NCI-H510A (cell line): Measurements from ENCODE around the gene KLHL18.
"Not testable (repeated sequence)": the region's sequence is repeated elsewhere in the genome, so short reads cannot be mapped to it uniquely, and the experiment has no call there.

Source experiments
- DNase-seq: peaks from one replicate; lab custom pipeline; 2025; lab: John Stamatoyannopoulos, UW

The KLHL18 gene

DNA sequence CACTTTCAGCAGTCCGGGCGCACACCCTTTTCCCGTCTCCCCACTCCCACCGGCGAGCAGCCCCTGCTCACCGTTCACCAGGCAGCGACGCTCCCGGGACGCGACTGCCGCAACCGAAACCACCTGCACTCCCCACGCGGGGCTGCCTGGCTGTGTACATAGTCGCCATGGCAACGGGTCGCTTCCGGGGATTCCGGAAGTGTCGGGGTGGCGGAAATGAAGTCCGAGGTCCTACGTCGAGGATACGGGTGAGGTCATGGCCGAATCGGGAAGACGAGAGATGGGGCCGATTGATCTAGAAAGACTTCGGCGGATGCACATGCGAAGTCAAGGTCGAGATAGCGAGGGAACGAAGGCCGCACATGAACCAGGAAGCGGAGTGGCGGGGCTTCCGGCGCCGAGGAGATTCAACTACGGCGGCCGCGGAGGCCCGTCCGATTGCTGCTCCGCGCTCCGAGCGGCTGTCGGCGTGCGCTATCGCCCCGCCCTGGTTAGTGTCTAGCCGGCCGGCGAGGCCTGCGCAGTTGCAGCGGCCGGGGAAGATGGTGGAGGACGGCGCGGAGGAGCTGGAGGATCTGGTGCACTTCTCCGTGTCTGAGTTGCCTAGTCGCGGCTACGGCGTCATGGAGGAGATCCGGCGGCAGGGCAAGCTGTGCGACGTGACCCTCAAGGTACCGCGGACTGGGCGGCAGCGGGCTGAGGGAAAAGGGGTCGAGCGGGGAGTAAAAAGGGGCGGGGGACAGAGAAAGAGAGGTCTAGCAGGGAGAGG lies at the start of gene KLHL18, which contains the start of gene KIF9:
TSS of gene KLHL18 (plus strand) at position 521 of the 769 bp plus-strand sequence. CDS start at position 543, 22 bp downstream.
TSS of gene KIF9 (minus strand) at position 376 of the 769 bp plus-strand sequence. CDS start 5,425 bp downstream, outside the sequence.
- DNase-seq = peak; percentile 80

GRCh38 chr3:47238017-47238416 lies 44.7 kb upstream of the KLHL18 start:
- DNase-seq = no peak

DNA sequence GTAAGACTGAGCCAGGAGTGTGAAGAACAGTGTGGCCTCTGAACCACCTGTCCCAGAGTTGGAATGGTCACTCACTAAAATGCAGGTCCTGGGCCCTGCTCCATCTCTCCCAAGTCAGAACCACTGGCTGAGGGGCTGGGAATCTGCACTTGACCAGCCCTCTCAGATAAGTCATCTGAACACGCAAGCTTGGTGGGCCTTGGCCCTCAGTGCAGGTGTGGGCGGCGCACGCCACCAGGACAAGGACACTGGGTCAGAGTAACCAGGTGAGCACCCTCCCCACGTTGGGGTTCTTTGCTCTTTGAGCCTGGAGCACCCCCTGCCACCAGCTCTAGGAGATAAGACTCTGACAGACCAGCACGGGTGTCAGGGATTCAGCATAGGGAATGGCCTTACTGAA lies 42.8 kb upstream of the KLHL18 start:
- DNase-seq = no peak

DNA sequence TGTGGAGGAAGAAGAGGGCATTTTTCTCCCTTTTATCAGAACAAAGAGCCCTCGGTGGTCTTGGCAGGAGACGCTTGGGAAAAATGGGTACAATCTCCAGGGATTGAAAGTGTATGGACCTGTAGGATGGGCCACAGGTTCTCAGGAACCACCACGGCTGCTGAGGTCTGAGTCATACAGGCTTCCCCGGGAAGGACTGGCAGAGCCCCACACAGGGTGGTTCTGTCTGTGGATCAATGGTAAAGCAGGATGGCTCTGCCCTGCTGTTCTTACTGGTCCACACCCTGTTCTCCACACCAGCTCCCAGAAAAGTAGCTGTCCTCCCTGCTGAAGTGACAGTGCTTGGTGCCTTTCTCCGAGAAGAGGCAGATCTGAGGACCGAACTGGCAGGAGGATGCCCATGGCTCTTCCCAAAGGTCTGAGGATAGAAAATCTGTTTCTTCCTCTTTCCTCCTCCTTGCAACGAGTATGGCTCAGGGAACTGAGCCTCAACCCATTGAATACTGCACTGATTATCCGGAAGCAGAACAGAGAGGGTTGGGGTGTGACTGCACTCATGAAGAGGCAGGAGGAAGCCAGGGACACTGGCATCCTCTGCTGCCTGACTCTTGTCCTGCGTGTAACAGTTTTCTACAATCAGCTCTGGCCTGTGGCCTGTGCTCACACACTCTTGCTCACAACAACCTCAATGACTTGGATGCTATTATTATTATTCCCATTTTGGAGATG lies 39.2 kb upstream of the KLHL18 start:
- no peak for DNase-seq

GRCh38 chr3:47244531-47245100 lies 38.1 kb upstream of the KLHL18 start:
- DNase-seq = no peak

DNA sequence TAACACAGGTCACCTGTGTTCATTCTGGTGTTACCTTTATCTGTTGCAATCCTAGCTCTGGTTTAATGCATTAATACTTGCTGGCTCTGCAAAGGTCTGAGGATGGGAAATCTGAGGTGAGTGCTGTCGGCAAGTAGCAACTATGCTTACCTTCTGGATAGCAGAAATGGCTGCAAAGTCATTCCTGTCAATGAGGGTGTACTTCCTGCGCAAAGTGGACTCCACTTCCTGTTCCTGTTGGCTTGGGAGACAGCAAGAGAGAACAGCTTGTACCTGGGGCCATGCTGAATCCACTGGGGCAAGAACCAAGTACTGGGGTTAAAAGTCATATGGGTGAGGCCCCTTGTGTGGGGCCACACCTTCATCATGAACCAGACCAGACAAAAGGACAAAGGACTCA lies 37.5 kb upstream of the KLHL18 start:
- DNase-seq = no peak

GRCh38 chr3:47247131-47248064 lies 35.3 kb upstream of the KLHL18 start:
- DNase-seq = no peak

- DNase-seq = no peak
Measured at GRCh38 chr3:47250309-47251060, 32.3 kb upstream of the KLHL18 start.

GRCh38 chr3:47251085-47251484 lies 31.7 kb upstream of the KLHL18 start:
- DNase-seq = not testable (repeated sequence)

GRCh38 chr3:47251689-47252088 lies 31.1 kb upstream of the KLHL18 start:
- no peak for DNase-seq

GRCh38 chr3:47256331-47256730 lies 26.4 kb upstream of the KLHL18 start:
- not testable (repeated sequence) for DNase-seq

DNA sequence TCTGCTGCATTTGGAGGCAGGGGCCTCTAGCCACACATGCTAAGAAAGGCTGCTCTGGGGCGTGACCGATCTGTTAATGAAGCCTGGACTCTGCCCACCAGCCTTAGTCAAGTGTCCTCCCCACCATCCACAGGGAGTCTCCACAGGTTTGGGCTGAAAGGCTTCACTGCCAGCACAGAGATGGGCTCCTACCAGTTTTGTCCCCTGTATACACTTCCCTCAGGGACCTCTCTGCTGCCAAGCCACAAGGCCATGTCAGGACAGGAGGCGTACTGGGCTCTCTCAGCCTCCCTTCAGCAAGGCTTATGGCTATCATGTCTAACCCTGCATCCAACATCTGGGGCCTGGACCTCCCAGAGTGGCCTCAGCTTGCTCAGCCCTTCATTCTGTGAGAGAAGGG lies 23.6 kb upstream of the KLHL18 start:
- no peak for DNase-seq

GRCh38 chr3:47260605-47261004 lies 22.1 kb upstream of the KLHL18 start:
- DNase-seq = no peak

DNA sequence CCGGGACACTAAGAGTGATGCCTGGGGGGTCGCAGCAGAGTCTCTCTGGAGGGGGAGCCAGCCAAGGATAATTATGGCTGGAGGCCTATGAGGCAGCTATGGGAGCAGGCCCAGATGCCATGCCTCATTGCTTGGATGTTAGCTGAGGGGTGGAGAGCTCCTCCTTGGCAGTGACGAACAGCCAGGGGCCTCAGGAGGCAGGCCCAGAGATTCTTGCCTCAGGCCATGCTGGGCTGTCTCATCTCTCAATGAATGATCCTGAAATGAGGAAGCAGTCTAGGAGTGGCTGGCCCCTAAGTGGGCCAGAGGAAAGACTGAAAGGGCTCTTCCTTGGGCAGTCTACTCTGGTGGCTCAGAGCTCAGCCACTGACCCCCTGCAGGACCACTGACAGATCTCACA lies 21.4 kb upstream of the KLHL18 start:
- no peak for DNase-seq

DNA sequence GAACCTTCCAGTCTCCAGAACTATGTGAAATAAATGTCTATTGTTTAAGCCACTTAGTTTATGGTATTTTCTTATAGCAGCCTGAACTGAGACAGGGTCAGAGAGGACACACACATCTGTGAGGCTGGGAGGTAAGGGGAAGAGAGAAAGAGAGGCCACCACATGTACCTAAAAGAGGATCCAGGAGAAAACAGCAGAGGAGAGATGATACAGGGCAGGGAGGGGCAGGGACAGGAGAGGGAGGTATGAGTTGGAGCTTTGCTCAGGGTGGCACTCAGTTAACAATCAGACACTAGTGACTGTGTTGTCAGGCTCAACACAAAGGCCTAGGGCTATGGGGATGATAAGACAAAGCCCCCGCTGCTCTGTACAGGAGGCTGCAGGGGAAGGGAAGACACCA lies 17.7 kb upstream of the KLHL18 start:
- no peak for DNase-seq

- DNase-seq = no peak
Measured at GRCh38 chr3:47265725-47266428, 16.9 kb upstream of the KLHL18 start.

DNA sequence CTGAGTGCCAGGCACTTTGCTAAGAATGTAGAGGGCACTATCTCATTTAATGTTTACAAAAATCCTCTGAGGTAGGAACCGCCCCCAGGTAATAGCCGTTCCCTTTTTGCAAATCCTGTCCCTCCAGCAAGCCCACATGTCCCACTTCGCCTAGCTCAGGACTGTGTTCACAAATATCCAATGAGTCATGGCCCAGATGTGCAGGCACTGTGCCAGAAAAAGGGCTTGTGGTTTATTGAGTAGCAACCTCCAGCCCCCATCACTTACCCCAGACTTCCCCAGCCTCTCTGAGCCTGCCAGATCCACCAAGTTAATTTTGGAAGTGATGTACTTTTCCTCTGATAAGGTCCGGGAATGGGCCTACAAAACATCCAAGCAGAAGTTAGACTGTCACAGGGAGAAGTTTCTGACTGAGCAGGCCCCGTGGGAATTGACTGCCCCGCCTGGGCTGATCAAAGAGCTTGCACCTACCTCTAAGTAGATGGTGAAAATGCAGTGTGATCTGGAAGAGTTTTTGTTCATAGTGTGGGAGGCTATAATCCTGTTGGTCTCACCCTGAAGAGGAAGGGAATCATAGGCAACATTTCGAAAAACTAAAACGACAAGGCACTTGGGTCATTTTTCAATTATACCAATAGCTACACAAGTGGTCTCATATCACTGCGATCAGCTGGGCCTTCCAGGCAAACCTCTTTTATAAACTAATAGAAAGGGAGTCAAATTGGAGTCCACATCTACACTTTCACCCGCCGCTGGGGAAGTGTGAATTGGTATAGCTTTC lies 15.8 kb upstream of the KLHL18 start:
- no peak for DNase-seq

DNA sequence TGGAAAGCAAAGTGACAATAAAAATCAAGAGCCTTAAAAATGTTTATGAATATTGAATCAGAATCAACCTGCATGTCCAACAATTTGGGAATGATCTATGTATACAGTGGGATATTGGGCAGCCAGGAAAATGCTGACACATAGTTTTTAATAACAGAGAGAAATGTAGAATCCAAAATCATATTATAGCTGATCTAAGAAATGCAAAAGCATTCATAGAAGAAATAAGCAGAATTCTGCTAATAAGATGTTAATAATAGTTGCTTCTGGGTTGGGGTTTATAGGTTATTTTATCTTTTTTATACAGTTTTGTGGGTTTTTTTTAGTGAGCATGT lies 15.3 kb upstream of the KLHL18 start:
- no peak for DNase-seq

DNA sequence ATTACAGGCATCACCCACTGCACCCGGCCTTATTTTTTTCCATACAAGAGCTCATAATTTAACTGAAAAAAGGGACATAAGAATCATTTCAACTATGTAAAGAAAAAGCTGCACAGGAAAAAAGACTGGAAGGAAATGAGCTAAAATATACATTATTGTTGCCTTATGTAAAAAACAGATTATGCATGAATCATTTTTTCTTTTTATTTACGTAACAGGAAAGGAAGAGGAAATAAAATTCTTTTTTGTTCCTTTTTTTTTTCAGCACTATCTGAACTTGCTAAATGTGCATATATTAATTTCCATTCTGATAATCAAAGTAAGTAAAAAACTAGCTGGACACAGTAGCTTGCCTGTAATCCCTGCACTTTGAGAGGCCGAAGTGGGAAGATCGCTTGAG lies 12.2 kb upstream of the KLHL18 start:
- no peak for DNase-seq

GRCh38 chr3:47273564-47273963 lies 9.2 kb upstream of the KLHL18 start:
- no peak for DNase-seq
